Nephron progenitor cell (in vitro differentiated cells): ENCODE measurements around the gene ROBO2.

ENCODE experiments used
- DNase-seq: peaks from one replicate; pipeline ENCODE4 v3.0.0; 2021
- H3K27ac Mint-ChIP-seq: 2 replicates; pipeline ENCODE4 v1.8.0; 2021; ENCODE audit warnings: mild to moderate bottlenecking, moderate library complexity, mixed read lengths
- H3K27me3 Mint-ChIP-seq: 2 replicates; pipeline ENCODE4 v1.8.0; 2021; ENCODE audit warnings: mild to moderate bottlenecking, low read depth, mixed read lengths; ENCODE audit not compliant: poor library complexity
- H3K36me3 Mint-ChIP-seq: 2 replicates; pipeline ENCODE4 v1.8.0; 2021; ENCODE audit warnings: low read depth, mixed read lengths
- H3K4me1 Mint-ChIP-seq: 2 replicates; pipeline ENCODE4 v1.8.0; 2021; ENCODE audit warnings: mixed read lengths
- H3K4me3 Mint-ChIP-seq: 2 replicates; pipeline ENCODE4 v1.8.0; 2021; ENCODE audit warnings: mild to moderate bottlenecking, moderate library complexity, mixed read lengths
- H3K9me3 Mint-ChIP-seq: 2 replicates; pipeline ENCODE4 v1.8.0; 2021; ENCODE audit warnings: mild to moderate bottlenecking, moderate library complexity, mixed read lengths
- TF ChIP-seq, protein P1 (sequence below): fragments of 200-600 bp; sonication (generic); IDR thresholded peaks from 2 replicates; pipeline ENCODE4 v1.5.0; 2021; ENCODE audit warnings: antibody characterized with exemption

ROBO2 gene

DNA sequence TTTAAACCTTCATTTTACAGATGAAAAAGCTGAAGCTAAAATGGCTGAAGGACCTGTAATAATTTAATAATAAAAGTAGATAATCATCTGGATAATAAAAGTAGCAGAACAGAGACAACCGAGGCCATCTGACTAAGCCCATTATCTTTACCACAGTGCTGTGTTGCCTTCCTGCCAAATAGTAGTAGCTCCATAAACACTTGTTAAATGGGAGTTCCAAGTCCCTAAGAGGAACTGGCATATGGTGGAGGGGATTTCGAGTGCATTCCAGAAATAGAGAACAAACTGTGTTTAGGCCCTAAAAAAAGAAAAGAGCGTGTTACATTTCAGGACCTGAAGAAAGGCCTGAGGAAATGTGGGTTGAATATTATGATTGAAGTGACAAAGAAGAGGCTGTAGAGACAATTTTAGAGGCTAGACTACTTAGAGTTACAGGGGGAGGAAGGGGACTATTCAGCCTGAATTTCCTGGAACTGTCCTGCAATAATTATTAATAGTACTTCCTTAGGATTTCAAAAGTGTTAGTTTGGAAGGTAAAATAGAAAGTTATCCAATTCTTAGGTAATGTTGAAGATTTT lies 424.3 kb downstream of the ROBO2 start:
- Mint-ChIP-seq H3K4me1 (peaks cover 8% of the 10 kb centered on the region), H3K36me3 (no peaks in the 10 kb centered on the region), H3K9me3 (no peaks in the 10 kb centered on the region), H3K27me3 (no peaks in the 10 kb centered on the region), H3K4me3 (no peak overlapping the region), H3K27ac (peak overlapping the region; percentile 5)
- no peak for DNase-seq
- TF ChIP-seq, protein P1, sequence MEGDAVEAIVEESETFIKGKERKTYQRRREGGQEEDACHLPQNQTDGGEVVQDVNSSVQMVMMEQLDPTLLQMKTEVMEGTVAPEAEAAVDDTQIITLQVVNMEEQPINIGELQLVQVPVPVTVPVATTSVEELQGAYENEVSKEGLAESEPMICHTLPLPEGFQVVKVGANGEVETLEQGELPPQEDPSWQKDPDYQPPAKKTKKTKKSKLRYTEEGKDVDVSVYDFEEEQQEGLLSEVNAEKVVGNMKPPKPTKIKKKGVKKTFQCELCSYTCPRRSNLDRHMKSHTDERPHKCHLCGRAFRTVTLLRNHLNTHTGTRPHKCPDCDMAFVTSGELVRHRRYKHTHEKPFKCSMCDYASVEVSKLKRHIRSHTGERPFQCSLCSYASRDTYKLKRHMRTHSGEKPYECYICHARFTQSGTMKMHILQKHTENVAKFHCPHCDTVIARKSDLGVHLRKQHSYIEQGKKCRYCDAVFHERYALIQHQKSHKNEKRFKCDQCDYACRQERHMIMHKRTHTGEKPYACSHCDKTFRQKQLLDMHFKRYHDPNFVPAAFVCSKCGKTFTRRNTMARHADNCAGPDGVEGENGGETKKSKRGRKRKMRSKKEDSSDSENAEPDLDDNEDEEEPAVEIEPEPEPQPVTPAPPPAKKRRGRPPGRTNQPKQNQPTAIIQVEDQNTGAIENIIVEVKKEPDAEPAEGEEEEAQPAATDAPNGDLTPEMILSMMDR, result no peak

DNA sequence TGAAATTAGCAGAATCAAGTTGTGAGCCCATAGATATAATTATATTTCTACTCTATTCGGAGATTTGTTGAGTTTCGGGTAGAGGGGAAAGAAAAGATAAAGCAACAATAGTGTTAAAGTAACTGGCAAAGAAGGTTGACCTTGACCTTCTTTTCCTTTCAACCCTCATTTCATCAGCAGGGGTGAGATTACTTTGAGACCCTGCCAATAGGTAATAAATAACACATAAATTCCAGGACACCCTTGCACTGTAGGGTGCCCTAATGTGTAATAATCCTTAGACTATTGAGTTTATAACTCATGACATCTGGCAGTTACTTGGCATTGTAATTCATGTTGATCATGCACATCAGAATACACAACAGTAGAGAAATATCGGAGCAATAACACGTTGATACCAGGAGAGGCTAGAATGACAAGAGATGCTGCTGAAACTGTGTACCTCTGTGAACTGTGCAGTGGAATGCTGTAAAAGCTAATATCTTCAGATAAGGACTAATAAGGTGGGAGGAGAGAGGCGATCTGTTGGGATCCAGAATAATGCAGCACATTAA lies 426.7 kb downstream of the ROBO2 start:
- Mint-ChIP-seq H3K4me1 (peaks cover 8% of the 10 kb centered on the region), H3K36me3 (no peaks in the 10 kb centered on the region), H3K4me3 (no peak overlapping the region), H3K27ac (no peak overlapping the region), H3K27me3 (no peaks in the 10 kb centered on the region), H3K9me3 (no peaks in the 10 kb centered on the region)
- no peak for DNase-seq
- TF ChIP-seq, protein P1, result no peak

DNA sequence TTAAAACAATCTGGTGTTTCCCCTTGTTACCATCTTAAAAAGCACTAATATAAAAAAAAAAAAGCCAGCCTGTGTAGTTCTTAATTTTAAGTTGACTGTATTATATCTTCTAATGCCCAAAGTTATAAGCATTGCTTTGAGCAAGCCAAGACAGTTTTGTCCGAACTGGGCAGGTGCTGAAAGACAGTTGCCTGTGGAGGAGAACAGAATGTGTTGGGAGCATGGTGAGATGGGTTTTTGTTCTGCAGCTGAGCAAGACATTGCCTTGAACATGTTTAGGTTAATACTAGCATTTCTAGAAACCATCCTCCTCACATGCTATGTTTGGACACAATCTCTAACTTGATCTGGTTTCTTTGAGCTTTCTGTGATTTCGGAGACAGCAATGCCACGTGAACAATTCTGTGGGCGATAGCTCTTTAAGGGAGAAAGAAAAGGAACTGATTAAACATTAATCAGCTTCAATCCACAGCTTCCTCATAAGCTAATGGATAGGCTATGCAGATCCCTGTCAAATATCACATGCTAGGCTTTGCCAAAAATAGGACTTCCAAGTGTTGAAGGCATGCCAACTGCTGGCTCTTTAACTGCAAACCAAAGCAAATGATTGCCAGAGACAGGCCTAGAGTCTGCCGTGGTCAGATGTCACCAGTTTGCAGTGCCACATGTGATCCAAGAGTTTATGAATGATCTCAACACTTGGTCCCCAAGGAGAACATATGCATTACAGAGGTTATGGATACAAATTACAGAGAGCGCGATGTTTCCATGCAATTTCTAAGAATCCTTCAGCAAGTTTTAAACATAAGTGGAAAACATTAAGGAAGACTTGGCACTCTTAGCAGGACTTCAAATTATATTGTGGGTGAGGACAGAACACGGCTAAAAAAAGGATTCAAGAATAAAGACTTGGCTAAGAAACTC lies 428.1 kb downstream of the ROBO2 start:
- TF ChIP-seq, protein P1, result no peak
- Mint-ChIP-seq H3K36me3 (no peaks in the 10 kb centered on the region), H3K27ac (no peak overlapping the region), H3K4me3 (no peak overlapping the region), H3K27me3 (no peaks in the 10 kb centered on the region), H3K4me1 (peaks cover 8% of the 10 kb centered on the region), H3K9me3 (peaks cover 2% of the 10 kb centered on the region)
- no peak for DNase-seq

DNA sequence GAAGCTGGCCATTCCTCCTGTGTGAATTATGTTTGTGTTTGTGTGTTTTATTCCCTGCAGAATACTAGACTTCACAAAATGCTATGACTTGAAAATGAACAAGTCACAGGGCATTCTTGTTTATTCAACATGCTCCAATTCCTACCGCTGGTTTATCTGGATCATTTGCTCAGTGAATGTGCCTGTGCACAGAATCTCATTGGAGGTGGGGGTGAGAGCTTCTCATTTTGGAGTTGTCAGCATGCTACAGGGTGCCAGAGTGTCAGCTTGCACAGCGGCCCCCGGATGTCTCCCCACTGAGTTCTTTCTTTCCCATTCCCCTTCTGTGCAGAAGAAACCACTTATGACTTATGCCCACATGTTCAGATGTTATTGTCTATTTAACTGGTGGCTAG lies 428.7 kb downstream of the ROBO2 start:
- Mint-ChIP-seq H3K27me3 (no peaks in the 10 kb centered on the region), H3K9me3 (peaks cover 4% of the 10 kb centered on the region), H3K27ac (no peak overlapping the region), H3K36me3 (no peaks in the 10 kb centered on the region), H3K4me3 (no peak overlapping the region), H3K4me1 (peaks cover 8% of the 10 kb centered on the region)
- no peak for DNase-seq
- TF ChIP-seq, protein P1, result no peak

DNA sequence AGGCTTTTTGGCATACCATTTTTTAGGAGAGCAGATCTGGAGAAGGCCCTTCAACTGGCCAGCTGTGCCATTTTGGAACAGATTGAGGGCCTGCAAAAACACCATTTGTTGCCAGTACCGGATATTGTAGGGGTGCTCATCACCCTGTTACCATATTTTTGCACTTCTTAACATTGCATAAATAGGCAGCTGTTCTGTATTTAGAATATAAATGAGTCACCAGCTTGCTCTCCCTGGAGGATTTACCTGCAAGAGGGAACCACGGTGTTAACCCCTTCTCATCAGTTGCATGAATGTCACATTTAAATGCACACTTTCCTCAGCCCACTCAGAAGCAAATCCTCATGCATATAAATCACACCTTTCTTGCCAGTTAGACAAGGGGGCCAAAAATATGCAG lies 435.6 kb downstream of the ROBO2 start:
- TF ChIP-seq, protein P1, result no peak
- H3K4me1 Mint-ChIP-seq, result no peaks in the 10 kb centered on the region
- H3K9me3 Mint-ChIP-seq, result peaks cover 11% of the 10 kb centered on the region
- no peak overlapping the region for H3K27ac Mint-ChIP-seq
- H3K27me3 Mint-ChIP-seq, result no peaks in the 10 kb centered on the region
- H3K36me3 Mint-ChIP-seq, result peaks cover 9% of the 10 kb centered on the region
- H3K4me3 Mint-ChIP-seq, result no peak overlapping the region
- DNase-seq, result no peak
